H9 (cell line): ENCODE results near the gene ERI3. TPM values are rescaled to one million over a fixed set of nuclear protein-coding genes. Genes with fewer than 3 reads are reported as not detected.

Experiments used
- DNase-seq: peaks from one replicate; pipeline ENCODE4 v3.0.0-alpha.2; 2017
- H2AFZ ChIP-seq: one replicate; pipeline ENCODE4 v1.6.1; 2013; ENCODE audit warnings: mild to moderate bottlenecking, low read length, control low read depth, moderate library complexity
- H2AK5ac ChIP-seq: 2 replicates; pipeline ENCODE4 v1.6.1; 2013; ENCODE audit warnings: low read length, control low read depth, mixed read lengths; ENCODE audit not compliant: insufficient read length
- H2BK120ac ChIP-seq: one replicate; pipeline ENCODE4 v1.6.1; 2013; ENCODE audit warnings: low read depth, mild to moderate bottlenecking, low read length, control low read depth, inconsistent platforms; ENCODE audit not compliant: poor library complexity, severe bottlenecking
- H2BK12ac ChIP-seq: 2 replicates; pipeline ENCODE4 v1.6.1; 2013; ENCODE audit warnings: low read length, control low read depth, mixed read lengths, low read depth; ENCODE audit not compliant: insufficient read length
- H2BK15ac ChIP-seq: 2 replicates; pipeline ENCODE4 v1.6.1; 2013; ENCODE audit warnings: low read depth, low read length, control low read depth
- H2BK20ac ChIP-seq: one replicate; pipeline ENCODE4 v1.6.1; 2013; ENCODE audit warnings: low read depth, mild to moderate bottlenecking, low read length, control low read depth, inconsistent platforms; ENCODE audit not compliant: poor library complexity, severe bottlenecking
- H2BK5ac ChIP-seq: 2 replicates; pipeline ENCODE4 v1.6.1; 2013; ENCODE audit warnings: low read length, control low read depth, mixed read lengths; ENCODE audit not compliant: insufficient read length
- H3K14ac ChIP-seq: 2 replicates; pipeline ENCODE4 v1.6.1; 2013; ENCODE audit warnings: low read length, control low read depth; ENCODE audit not compliant: insufficient read depth
- H3K18ac ChIP-seq: 2 replicates; pipeline ENCODE4 v1.6.1; 2013; ENCODE audit warnings: low read depth, mild to moderate bottlenecking, mixed read lengths, low read length, control low read depth; ENCODE audit not compliant: insufficient read length
- H3K23ac ChIP-seq: 2 replicates; pipeline ENCODE4 v1.6.1; 2013; ENCODE audit warnings: low read length, control low read depth, mixed read lengths, low read depth; ENCODE audit not compliant: insufficient read length
- H3K23me2 ChIP-seq: 2 replicates; pipeline ENCODE4 v1.6.1; 2013; ENCODE audit warnings: low read depth, mild to moderate bottlenecking, mixed read lengths, low read length, control low read depth; ENCODE audit not compliant: insufficient read length, poor library complexity, severe bottlenecking
- H3K27ac ChIP-seq: 2 replicates; pipeline ENCODE4 v1.5.1; 2013; ENCODE audit warnings: low read length, control low read depth, mixed read lengths, low read depth; ENCODE audit not compliant: insufficient read length
- H3K27me3 ChIP-seq: 2 replicates; pipeline ENCODE4 v1.6.1; 2013; ENCODE audit warnings: low read length, control low read depth, inconsistent platforms; ENCODE audit not compliant: insufficient read depth
- H3K4ac ChIP-seq: 2 replicates; pipeline ENCODE4 v1.6.1; 2013; ENCODE audit warnings: low read depth, mild to moderate bottlenecking, control low read depth, inconsistent platforms, low read length, moderate library complexity
- H3K4me1 ChIP-seq: 2 replicates; pipeline ENCODE4 v1.6.1; 2013; ENCODE audit warnings: low read length, control low read depth, inconsistent platforms; ENCODE audit not compliant: insufficient read depth
- H3K4me2 ChIP-seq: 2 replicates; pipeline ENCODE4 v1.6.1; 2013; ENCODE audit warnings: low read length, control low read depth, mixed read lengths; ENCODE audit not compliant: insufficient read length, insufficient read depth
- H3K56ac ChIP-seq: 2 replicates; pipeline ENCODE4 v1.6.1; 2013; ENCODE audit warnings: low read depth, mild to moderate bottlenecking, mixed read lengths, low read length, control low read depth; ENCODE audit not compliant: insufficient read length
- H3K79me1 ChIP-seq: 2 replicates; pipeline ENCODE4 v1.6.1; 2013; ENCODE audit warnings: low read depth, mild to moderate bottlenecking, moderate library complexity, low read length, control low read depth, inconsistent platforms; ENCODE audit not compliant: insufficient read depth, poor library complexity, severe bottlenecking
- H3K79me2 ChIP-seq: 2 replicates; pipeline ENCODE4 v1.6.1; 2013; ENCODE audit warnings: low read length, control low read depth, inconsistent platforms; ENCODE audit not compliant: insufficient read depth
- H3K9ac ChIP-seq: 2 replicates; pipeline ENCODE4 v1.6.1; 2013; ENCODE audit warnings: low read length, control low read depth, mixed read lengths; ENCODE audit not compliant: insufficient read length; ENCODE audit errors: extremely low read depth
- H3K9me3 ChIP-seq: one replicate; pipeline ENCODE4 v1.6.1; 2013; ENCODE audit warnings: low read depth, low read length, inconsistent platforms; ENCODE audit not compliant: control insufficient read depth
- H3T11ph ChIP-seq: one replicate; pipeline ENCODE4 v1.6.1; 2013; ENCODE audit warnings: mild to moderate bottlenecking, low read length, control low read depth, inconsistent platforms
- H4K20me1 ChIP-seq: one replicate; pipeline ENCODE4 v1.6.1; 2013; ENCODE audit not compliant: control insufficient read depth, insufficient read length, insufficient read depth
- H4K5ac ChIP-seq: 2 replicates; pipeline ENCODE4 v1.6.1; 2013; ENCODE audit warnings: low read depth, mild to moderate bottlenecking, mixed read lengths, low read length, control low read depth; ENCODE audit not compliant: insufficient read length
- H4K8ac ChIP-seq: replicated peaks from 2 replicates; pipeline ENCODE4 v1.6.1; 2013; ENCODE audit warnings: low read length, control low read depth, mixed read lengths, low read depth; ENCODE audit not compliant: insufficient read length
- H4K91ac ChIP-seq: 2 replicates; pipeline ENCODE4 v1.6.1; 2013; ENCODE audit warnings: low read depth, mild to moderate bottlenecking, moderate library complexity, mixed read lengths, low read length, control low read depth; ENCODE audit not compliant: insufficient read length
- H3K27ac Mint-ChIP-seq, 3 experiments: 2 replicates in 2 of 3; 3 replicates in 1 of 3; pipeline ENCODE4 v1.8.0; 2020 to 2021; ENCODE audit warnings: mixed read lengths in 3 of 3, mild to moderate bottlenecking in 1 of 3, moderate library complexity in 1 of 3
- H3K27me3 Mint-ChIP-seq: 2 replicates; pipeline ENCODE4 v1.8.0; 2021; ENCODE audit warnings: low read depth, mild to moderate bottlenecking, moderate library complexity, mixed read lengths
- H3K36me3 Mint-ChIP-seq, 3 experiments: 2 replicates in 2 of 3; 3 replicates in 1 of 3; pipeline ENCODE4 v1.8.0; 2020 to 2021; ENCODE audit warnings: low read depth in 3 of 3, mixed read lengths in 3 of 3; ENCODE audit not compliant: insufficient read depth in 1 of 3
- H3K4me1 Mint-ChIP-seq, 2 experiments: 2 replicates each; pipeline ENCODE4 v1.8.0; 2020; ENCODE audit warnings: mixed read lengths in 2 of 2
- H3K4me3 Mint-ChIP-seq, 2 experiments: 2 replicates in 1 of 2; 3 replicates in 1 of 2; pipeline ENCODE4 v1.8.0; 2020 to 2021; ENCODE audit warnings: mild to moderate bottlenecking in 2 of 2, mixed read lengths in 2 of 2, moderate library complexity in 1 of 2
- H3K9me3 Mint-ChIP-seq, 2 experiments: 2 replicates in 1 of 2; 3 replicates in 1 of 2; pipeline ENCODE4 v1.8.0; 2020; ENCODE audit warnings: mild to moderate bottlenecking in 2 of 2, mixed read lengths in 2 of 2, moderate library complexity in 1 of 2
- WGBS: extraction: QIAGEN DNeasy Blood & Tissue Kit; methylation state at CpG from one replicate; pipeline ENCODE4 v1.1.7; 2013; ENCODE audit warnings: missing lambda C conversion rate, low lambda C conversion rate, mixed read lengths; ENCODE audit not compliant: insufficient read length; ENCODE audit errors: extremely low coverage; 5-methylcytosine and 5-hydroxymethylcytosine counted together
- total RNA-seq: library from RNA; stranded (reverse); gene quantifications from 2 replicates; pipeline ENCODE4 v1.2.1, GENCODE V29; 2021
- TF ChIP-seq, protein P1 (sequence below): fragments of 200-600 bp; sonication (generic); conservative IDR thresholded peaks from 3 replicates; pipeline ENCODE4 v1.8.0; 2021; ENCODE audit warnings: antibody characterized with exemption, mild to moderate bottlenecking

ERI3 gene
- total RNA-seq, 1 experiment from 2014 or later: 61.6 TPM

DNA sequence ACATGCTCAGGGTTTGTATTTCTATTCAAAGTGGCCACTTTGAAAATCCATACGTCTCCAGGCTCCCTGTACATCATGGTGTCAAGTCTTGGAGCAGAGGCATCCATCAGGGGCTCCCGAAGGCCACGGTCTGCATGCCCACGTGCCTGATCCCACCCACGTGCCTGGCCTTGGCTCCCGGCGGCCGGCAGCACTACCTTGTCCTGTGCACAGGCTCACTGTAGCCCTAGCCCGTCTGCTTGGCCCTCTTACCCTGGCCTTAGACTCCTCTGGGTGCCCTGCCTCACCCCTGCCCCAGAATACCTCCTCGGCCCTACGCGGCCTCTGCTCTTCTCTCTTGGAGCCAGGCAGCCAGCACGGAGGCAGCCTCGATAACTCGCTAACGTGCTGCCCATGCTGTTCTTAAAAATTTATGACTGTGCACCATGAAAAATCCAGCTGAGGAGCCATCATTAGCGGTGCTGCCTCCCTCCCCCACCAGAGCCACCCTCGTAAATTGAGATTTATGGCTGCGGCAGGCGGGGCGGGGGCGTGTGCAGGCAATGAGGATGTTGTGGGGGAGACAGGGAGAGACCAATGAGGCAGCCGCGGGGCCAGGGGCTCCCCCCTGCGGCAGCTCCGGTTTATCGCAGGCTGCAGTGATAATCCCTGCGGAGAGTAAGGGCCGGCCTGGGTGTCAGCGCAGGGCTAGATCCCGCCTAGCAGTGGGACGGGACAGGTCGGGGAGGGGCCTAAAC is 117.2 kb downstream of the ERI3 start:
- Histone ChIP-seq H2BK5ac (no peak overlapping the region), H3K23ac (no peak overlapping the region), H4K91ac (no peak overlapping the region), H3K14ac (no peak overlapping the region), H3K9ac (no peak overlapping the region), H2BK15ac (no peak overlapping the region), H3K4me1 (peaks cover 3% of the 10 kb centered on the region; the same call in 1 of the 2 replicates), H3K4ac (no peak overlapping the region), H2BK12ac (no peak overlapping the region), H3K27me3 (no peaks in the 10 kb centered on the region), H3K18ac (no peak overlapping the region), H4K5ac (no peak overlapping the region), H3K79me1 (no peaks in the 10 kb centered on the region), H3T11ph (no peak overlapping the region), H4K8ac (no peak overlapping the region), H3K79me2 (no peaks in the 10 kb centered on the region), H2BK120ac (no peak overlapping the region), H2AK5ac (no peak overlapping the region), H3K4me2 (no peak overlapping the region), H4K20me1 (no peaks in the 10 kb centered on the region), H3K27ac (no peak overlapping the region), H3K56ac (no peak overlapping the region), H3K9me3 (no peaks in the 10 kb centered on the region), H2AFZ (no peak overlapping the region), H2BK20ac (no peak overlapping the region), H3K23me2 (no peaks in the 10 kb centered on the region)
- Mint-ChIP-seq H3K9me3 (no peaks in the 10 kb centered on the region; a peak in 1 of 5 replicates), H3K4me1 (peaks cover 17 to 38% of the 10 kb centered on the region in 2 experiments), H3K27me3 (no peaks in the 10 kb centered on the region; the same call in 1 of the 2 replicates), H3K36me3 (peaks cover 0 to 8% (median 8%) of the 10 kb centered on the region in 3 experiments; a peak in 5 of 7 replicates), H3K4me3 (peak overlapping the region; percentile 4 to 36; a peak in 2 of 5 replicates), H3K27ac (peak overlapping the region in 1 of 3 experiments; percentile 57; a peak in 1 of 7 replicates)
- WGBS: no CpG with 5 or more reads among the region's 33 CpGs
- TF ChIP-seq, protein P1, sequence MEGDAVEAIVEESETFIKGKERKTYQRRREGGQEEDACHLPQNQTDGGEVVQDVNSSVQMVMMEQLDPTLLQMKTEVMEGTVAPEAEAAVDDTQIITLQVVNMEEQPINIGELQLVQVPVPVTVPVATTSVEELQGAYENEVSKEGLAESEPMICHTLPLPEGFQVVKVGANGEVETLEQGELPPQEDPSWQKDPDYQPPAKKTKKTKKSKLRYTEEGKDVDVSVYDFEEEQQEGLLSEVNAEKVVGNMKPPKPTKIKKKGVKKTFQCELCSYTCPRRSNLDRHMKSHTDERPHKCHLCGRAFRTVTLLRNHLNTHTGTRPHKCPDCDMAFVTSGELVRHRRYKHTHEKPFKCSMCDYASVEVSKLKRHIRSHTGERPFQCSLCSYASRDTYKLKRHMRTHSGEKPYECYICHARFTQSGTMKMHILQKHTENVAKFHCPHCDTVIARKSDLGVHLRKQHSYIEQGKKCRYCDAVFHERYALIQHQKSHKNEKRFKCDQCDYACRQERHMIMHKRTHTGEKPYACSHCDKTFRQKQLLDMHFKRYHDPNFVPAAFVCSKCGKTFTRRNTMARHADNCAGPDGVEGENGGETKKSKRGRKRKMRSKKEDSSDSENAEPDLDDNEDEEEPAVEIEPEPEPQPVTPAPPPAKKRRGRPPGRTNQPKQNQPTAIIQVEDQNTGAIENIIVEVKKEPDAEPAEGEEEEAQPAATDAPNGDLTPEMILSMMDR: peak; percentile 84
- DNase-seq: peak; percentile 95
